NCI-H748 treated with DMSO at 0.1 percent for 48 hours (cell line): ENCODE data around the gene MROH2A.

Experiments
- DNase-seq: peaks from one replicate; lab custom pipeline; 2025; lab: John Stamatoyannopoulos, UW

The MROH2A gene

GRCh38 chr2:233766416-233766815, 11.7 kb upstream of the MROH2A start:
- no peak for DNase-seq

DNA sequence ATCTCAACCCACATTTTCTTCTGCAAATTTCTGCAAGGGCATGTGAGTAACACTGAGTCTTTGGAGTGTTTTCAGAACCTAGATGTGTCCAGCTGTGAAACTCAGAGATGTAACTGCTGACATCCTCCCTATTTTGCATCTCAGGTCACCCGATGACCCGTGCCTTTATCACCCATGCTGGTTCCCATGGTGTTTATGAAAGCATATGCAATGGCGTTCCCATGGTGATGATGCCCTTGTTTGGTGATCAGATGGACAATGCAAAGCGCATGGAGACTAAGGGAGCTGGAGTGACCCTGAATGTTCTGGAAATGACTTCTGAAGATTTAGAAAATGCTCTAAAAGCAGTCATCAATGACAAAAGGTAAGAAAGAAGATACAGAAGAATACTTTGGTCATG, 10.1 kb upstream of the MROH2A start:
- DNase-seq, result no peak

DNA sequence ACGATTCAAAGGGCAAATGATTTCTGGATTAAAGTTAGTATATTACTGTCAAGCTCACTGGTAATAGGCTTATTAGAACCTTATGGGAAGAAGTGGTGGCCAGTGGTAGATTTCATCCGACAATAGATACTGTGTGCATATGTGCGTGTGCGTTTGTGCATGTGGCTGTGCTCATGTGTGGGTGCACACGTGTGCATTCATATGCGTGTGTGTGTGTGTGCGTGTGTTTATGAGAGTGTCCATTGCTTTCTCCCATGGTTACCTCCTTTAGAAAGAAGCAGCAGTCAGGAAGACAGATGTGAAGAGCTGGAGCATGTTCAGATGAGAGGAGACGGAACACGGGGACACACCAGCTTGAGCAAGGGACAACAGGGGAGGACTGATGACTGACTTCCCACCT, 8.9 kb upstream of the MROH2A start:
- DNase-seq, result no peak

- DNase-seq, result no peak
Measured at GRCh38 chr2:233772153-233772552, 6.0 kb upstream of the MROH2A start.

DNA sequence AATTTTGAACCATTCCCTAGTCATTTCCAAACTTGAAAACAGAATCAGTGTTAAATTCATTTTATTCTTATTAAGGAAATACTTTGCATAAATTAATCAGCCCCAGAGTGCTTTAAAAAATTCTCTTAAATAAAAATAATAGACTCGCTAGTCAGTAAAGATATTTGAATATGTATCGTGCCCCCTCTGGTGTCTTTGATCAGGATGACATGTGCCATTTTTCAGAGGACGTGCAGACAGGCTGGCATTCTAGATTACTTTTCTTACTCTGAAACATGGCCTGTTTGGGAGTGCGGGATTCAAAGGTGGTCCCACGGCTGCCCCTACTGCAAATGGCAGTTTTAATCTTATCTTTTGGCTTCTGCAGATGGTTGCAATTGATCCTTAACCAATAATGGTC, 5.5 kb upstream of the MROH2A start:
- DNase-seq, result no peak

- no peak for DNase-seq
Measured at GRCh38 chr2:233773854-233774253, 4.3 kb upstream of the MROH2A start.

DNA sequence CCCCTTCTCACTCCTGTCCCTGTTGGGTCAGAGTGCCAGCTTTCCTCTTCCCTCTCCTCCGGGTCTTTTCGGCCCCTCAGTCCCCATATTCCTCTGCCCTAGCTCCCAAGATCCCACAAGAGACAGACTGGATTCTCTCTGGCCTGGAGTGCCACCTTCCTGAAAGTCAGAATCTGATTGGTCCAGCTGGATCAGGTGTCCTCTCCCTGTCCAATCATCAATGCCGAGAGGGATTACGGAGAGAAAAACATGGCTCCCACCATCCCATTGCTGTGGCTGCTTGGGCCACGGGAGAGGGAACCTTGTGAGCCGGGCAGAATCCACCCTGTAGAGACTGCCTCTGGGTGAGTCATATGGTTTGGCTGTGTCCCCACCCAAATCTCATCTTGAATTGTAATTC, 2.7 kb upstream of the MROH2A start:
- DNase-seq, result no peak

DNA sequence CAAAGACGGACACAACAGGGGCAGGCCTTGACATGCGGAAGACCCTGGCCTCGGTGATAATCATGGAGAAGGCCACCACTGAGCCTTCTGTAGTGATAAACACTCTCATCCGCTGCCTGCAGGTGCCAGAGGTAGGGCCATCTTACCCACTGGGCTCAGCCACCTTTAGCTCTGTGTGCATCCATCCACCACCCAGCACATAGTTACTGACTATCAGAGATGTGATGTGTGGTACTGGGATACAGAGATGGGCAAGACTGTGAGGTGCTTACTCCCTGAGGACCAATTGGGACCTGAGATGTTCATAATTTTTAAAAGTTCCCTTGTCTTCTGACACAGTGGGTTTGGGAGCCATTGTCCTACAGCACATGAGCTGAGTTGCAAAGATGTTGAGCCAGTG, 1.6 kb downstream of the MROH2A start:
- no peak for DNase-seq

DNA sequence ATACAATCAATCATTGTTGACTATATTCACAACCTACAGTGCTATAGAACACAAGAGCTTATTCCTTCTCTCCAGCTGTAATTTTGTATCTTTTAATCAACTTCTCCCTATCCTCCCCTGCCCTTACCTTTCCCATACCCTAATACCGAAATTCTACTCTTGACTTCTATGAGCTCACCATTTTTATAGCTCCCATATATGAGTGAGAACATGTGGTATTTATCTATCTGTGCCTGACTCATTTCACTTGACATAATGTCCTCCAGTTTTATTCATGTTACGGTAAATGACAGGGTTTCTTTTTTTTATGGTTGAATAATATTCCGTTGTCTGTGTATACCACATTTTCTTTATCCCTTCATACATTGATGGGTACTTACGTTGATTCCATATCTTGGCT, 2.6 kb downstream of the MROH2A start:
- DNase-seq, result no peak

- no peak for DNase-seq
Measured at GRCh38 chr2:233789554-233789953, 11.4 kb downstream of the MROH2A start.

GRCh38 chr2:233791151-233791882, 13.2 kb downstream of the MROH2A start:
- DNase-seq, result no peak

DNA sequence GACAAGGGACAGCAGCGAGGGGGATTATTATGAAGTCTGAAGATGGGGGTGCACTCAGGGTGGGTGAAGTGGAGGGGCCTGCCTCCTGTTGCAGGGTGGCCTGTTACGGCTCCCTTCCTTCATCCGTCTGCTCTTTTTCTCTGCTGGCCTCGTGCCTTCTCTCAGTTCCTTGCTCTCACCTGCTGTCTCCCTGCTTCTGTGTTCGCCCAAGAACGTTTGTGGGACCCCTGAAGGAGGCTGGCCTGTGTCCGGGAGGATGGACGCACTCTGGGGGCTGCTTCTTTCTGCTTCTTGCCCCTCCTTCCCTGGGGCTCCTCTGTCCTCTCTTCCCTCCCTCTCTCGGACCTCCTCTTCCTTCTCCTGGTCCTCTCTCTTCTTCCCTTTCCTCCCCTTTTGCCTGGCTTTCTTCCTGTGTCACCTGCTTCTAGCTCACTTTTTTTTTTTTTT, 13.8 kb downstream of the MROH2A start:
- DNase-seq, result no peak

GRCh38 chr2:233792720-233793119, 14.6 kb downstream of the MROH2A start:
- no peak for DNase-seq

DNA sequence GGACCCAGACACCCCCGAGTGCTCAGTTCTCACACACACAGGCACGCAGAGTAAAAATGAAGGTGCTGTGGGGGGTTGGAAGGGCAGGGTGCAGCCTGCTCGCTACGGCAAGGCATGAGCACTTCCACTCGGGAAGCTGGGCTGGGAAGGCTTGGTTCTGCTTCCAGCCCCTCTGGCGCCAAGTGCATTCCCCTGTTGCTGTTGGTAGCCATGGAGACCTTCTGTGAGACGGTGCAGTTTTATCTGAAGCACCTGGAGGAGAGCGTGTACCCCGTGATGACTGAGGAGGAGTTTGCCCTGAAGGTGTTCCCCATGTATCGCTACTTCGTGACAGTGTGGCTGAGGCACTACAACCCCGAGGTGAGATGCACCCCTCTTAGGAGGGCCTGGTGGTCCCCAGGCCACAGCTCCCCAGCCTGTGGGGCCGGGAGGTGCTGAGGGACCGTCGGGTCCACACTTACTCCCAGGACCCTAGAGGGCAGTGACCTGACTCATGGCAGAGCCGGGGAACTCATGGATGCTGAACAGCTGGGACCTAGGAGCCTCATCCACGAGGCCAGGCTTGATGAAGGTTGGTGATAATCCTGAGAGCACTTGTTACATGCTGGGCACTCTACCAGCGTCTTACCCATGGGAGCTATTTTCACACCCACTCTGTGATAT, 15.5 kb downstream of the MROH2A start:
- DNase-seq, result no peak

DNA sequence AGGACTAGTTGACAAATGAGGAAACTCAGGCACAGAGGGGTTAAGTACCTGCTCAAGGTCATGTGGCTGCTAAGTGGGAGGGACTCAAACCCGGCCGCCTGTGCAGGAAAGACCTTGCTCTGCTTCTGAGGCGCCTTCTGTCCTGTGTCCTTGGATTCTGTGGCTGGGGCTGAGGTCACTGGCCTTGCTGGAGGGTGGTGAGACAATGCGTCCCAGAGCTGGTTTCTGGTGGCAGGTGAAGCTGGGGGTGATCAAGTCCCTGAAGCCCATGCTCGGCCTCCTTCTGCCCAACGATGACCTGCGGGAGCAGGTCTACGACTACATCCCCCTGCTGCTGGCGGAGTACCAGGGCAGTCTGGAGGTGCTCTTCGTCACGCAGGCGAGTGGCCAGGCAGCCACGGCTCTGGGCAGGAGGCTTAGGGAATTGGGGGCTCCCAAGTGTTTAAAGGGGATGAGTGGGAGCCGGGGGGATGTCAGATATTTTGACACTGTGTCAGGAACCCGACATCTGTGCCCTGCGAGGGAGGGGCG, 16.1 kb downstream of the MROH2A start:
- DNase-seq, result no peak

DNA sequence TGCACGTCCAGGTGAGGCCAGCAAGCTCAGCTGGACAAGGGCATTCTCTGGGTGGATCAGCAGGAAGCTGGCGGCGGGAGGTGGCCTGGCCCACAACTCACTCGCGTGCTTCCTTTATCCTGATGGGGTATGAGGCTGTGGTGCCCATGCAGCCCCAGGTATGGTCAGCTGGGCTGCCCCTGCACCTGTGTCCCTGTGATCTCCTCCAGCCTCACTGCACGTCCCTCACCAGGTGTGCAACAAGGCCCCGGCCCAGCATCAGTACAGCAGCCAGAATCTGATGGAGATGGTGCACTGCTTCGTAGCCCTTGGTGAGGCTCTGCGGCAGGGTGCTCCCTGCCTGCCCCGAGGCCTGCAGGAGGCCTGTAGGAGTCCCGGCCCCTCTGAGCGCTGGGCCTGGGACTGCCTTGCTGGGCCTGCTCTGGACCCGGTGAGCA, 17.6 kb downstream of the MROH2A start:
- DNase-seq, result no peak

DNA sequence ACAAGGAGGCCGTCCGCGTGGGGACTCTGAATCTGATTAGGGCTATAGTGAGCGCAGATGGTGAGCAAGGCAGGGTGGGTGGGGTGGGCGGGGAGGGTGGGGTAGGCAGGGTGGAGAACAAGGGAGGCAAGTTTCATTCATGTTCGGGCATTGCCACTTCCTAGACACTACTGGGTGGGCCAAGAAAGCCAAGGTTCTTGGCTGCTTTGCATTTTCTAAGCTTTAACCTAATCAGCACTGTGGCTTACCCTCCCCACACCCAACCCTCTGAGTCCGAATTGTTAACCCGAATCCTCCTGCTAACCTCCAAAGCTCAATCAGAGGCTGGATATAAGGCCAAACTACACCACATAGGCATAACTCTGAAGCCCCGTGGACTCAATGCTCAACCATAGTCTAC, 18.1 kb downstream of the MROH2A start:
- no peak for DNase-seq

DNA sequence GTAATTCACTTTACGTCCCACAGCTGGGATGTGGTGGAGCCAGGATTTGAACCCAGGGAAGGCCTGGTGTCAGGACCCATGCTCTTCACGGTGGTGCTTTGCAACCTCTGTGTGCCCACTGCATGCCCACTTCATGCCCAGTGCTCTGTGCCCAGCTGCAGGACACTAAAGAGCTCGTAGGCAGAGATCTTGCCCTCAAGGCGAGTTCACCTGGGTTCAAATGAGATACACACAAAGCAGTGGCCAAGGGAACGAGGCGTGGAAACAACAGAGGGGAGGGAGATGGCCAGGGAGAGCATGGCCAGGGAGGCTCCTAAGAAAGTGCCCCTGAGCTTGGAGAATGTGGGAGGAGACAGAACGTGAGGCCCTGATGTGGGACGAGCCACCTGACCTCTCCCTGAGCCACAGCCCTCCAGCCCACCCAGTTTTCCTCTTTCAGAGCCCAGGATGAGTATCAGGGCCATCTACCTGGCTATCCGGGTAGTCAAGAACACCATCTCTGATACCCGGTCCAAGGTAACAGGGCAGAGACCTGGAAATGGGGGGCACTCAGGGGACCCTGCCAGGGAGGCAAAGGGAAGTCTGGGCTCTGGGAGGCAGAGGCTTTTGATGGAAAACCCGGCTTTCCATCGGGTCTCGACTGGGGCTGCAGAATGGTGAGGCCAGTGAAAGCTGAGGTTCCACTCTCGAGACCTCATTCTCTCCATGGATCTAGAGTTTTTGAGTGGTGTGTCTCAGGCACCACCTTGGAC, 20.4 kb downstream of the MROH2A start:
- DNase-seq, result no peak

DNA sequence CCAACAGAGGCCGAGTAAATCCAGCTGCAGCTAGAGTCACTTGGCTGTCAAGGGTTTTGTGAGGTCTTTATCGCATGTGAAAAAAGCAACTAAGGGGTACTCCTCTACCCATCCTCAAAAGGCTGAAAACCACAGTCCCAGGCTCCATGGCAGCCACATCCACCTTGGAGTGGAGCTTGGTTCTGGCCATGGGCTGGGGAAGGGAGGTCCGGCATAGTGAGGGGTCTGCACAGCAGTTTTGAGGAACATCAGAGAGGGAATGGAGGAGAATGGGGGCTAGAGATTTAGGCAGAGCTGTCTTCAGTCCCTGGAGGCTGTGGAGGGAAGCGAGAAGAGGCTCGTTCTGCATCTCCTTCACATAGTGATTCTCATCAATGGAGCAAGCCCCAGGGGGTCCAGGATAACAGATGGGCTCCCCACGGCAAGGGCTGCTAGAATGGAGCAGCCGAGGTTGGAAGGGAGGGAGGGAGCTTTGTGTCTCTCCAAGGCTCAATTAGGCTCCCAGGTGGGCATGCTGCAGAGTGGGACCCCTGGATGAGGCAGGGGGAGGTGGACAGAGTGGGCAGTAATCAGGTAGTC, 21.0 kb downstream of the MROH2A start:
- DNase-seq, result no peak

DNA sequence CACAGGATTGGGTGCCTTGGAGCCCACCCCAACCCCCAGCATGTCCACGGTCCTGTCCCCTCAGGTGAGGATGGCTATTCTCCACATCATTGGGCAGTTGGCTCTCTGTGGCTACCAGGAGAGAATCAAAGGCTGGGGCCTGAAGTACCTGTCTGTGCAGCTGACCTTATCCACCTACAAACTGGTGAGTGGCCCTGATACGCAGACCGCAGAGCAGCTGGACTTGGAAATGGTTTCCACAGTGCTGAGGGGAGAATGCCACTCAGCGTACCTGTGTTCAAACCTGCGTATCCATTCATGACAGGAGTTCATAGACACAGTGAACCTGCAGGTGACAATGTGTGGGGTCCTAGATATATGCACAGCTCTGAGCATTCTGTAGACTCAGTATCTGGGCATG, 21.6 kb downstream of the MROH2A start:
- no peak for DNase-seq

- no peak for DNase-seq
Measured at GRCh38 chr2:233800208-233800607, 22.1 kb downstream of the MROH2A start.

DNA sequence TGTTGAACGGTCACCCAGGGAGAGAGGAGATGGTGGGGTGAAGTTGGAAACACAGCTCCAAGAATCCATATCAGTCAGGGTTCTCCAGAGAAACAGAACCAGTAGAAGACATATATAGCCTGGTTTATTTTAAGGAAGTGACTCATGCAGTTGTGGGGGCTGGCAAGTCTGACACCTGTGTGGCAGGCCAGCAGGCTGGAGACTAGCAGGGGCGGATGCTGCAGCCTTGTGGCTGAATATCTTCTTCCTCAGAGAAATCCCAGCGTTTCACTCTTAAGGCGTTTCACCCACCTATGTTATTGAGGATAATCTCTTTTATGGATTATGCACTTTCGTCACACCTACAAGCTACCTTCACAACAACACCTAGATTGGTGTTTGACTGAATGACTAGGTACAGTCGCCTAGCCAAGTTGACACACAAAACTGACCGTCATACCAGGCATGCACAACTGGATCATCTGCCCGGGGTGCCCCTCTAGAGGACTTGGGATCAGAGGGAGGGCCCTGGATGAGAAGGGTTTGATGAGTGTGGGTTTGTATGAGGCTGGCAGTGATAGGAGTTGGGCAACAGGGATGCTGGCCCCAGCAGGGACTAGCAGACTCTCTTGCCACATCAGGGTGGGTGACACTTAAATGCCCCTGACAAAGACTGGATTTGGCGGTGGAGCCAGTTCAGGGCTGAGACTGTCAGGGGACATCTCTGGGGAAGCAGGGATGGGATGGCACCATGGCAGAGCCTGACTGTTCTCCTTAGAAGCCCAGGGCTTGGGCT, 23.4 kb downstream of the MROH2A start:
- DNase-seq, result no peak
